ENCODE data around the gene HAGHL. TPM values are rescaled to one million over a fixed set of nuclear protein-coding genes. Genes with fewer than 3 reads are reported as not detected.
"Not testable (repeated sequence)": the region's sequence is repeated elsewhere in the genome, so short reads cannot be mapped to it uniquely, and the experiment has no call there.

Gene HAGHL
- total RNA-seq, 1 donor from 2014 or later, result 17.7 TPM

DNA sequence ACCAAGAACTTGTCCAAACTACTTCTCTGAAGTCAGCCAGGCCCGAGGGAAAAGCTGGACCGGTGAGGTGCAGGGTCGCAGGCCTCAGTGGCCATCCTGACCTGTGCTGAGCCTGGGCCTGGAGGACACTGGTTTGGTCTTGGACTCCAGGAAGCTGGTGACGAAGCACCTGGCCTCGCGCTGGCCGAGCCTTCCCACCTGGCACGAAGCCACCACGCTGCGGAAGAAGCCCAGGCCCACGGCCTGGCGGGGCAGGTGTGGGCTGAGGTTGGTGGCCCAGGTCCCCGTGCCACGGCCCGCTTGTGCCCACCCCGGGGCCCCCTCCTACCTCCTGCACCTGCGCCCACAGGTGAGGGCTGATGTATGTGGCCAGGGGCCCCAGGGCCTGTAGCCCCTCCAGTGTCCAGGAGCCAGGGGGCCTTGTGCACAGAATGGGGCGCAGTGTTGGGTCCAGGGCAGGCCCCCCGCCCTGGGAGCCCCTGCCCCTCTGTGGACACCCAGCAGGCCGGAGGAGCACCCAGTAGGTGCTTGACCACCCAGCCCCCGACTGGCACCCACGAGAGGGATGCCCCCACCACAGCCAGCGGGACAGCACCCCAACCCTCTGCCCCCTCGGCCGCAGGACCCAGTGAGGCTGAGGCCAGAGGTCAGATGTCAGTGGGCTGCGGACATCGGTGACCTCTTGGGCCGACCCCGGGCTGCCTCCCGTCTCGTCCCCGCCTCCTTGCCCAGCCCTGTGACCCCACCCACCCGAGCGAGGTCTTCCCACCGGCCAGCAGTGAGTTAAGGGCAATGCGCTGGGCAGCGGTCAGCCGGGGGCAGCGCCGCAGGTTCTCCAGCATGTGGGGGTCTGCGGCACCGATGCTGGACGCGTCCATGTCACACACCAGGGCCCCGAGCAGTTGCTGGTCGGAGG lies 47.4 kb downstream of the HAGHL start:
- Histone ChIP-seq H3K27me3 (ENCODE audit: control insufficient read depth, insufficient read depth, low read length) (no peaks in the 10 kb centered on the region), H3K36me3 (ENCODE audit: control insufficient read depth, insufficient read depth, low read length) (no peaks in the 10 kb centered on the region), H3K4me3 (ENCODE audit: low read depth, low read length) (no peak overlapping the region)
- DNase-seq (ENCODE audit: low read depth), result no peak
- TF ChIP-seq, protein P1, sequence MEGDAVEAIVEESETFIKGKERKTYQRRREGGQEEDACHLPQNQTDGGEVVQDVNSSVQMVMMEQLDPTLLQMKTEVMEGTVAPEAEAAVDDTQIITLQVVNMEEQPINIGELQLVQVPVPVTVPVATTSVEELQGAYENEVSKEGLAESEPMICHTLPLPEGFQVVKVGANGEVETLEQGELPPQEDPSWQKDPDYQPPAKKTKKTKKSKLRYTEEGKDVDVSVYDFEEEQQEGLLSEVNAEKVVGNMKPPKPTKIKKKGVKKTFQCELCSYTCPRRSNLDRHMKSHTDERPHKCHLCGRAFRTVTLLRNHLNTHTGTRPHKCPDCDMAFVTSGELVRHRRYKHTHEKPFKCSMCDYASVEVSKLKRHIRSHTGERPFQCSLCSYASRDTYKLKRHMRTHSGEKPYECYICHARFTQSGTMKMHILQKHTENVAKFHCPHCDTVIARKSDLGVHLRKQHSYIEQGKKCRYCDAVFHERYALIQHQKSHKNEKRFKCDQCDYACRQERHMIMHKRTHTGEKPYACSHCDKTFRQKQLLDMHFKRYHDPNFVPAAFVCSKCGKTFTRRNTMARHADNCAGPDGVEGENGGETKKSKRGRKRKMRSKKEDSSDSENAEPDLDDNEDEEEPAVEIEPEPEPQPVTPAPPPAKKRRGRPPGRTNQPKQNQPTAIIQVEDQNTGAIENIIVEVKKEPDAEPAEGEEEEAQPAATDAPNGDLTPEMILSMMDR (IDR thresholded peaks at IDR 0.05; ENCODE audit: insufficient read depth, low read length, poor library complexity, severe bottlenecking), result no peak

DNA sequence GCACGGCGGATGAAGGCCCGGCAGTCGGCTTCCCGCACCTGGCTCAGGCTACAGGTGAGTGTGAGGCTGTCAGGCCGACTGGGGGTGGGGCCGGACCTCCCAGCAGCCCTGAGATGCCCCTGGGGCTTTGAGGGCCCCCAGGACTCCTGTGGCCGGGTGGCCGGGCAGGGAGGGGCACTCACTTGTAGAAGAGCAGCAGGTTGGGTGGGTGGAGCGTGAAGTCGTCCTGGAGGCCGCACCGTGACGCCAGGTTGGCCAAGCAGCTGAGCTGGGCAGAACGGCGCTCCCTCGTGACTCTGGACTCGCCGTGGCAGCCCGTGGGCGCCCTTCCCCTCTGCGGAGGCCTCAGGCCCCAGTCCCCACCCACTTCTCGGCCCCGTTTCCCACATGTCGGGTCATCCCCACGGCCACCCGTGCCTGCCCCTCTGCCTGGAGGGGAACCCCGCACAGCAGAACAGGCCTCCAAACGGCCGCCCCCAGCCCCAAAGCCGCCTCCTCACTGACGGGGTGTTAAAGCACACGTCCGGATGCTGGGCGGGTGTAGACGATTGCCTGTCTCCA lies 48.4 kb downstream of the HAGHL start:
- Histone ChIP-seq H3K4me3 (ENCODE audit: low read depth, low read length) (no peak overlapping the region), H3K36me3 (ENCODE audit: control insufficient read depth, insufficient read depth, low read length) (no peaks in the 10 kb centered on the region), H3K27me3 (ENCODE audit: control insufficient read depth, insufficient read depth, low read length) (no peaks in the 10 kb centered on the region)
- TF ChIP-seq, protein P1 (IDR thresholded peaks at IDR 0.05; ENCODE audit: insufficient read depth, low read length, poor library complexity, severe bottlenecking), result no peak
- DNase-seq (ENCODE audit: low read depth), result no peak

DNA sequence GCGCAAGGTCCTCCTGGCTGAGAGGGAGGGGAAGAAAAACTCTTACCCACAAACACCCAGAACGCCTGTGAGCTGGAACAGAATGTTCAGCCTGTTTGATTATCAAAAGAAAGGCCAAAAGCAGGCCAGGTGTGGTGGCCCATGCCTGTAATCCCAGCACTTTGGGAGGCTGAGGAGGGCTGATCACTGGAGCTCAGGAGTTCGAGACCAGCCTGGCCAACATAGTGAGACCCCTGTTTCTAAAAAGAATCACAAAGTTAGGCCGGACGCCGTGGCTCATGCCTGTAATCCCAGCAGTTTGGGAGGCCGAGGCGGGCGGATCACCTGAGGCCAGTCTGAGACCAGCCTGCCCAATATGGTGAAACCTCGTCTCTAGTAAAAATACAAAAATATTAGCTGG lies 49.4 kb downstream of the HAGHL start:
- H3K4me3 ChIP-seq (ENCODE audit: low read depth, low read length), result not testable (repeated sequence)

DNA sequence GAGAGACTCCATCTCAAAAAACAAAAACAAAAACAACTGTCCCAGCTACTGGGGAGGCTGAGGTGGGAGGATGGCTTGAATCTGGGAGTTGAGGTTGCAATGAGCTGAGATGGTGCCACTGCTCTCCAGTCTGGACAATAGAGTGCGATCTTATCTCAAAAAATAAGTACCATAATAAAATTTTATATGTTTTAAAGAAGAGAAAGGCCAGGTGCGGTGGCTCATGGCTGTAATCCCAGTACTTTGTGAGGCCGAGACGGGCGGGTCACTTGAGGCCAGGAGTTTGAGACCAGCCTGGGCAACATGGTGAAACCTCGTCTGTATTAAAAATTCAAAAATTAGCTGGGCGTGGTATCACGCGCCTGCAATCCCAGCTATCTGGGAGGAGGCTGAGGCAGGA lies 49.9 kb downstream of the HAGHL start:
- Histone ChIP-seq H3K4me3 (ENCODE audit: low read depth, low read length) (no peak overlapping the region), H3K36me3 (ENCODE audit: control insufficient read depth, insufficient read depth, low read length) (no peaks in the 10 kb centered on the region), H3K27me3 (ENCODE audit: control insufficient read depth, insufficient read depth, low read length) (peaks cover 10% of the 10 kb centered on the region)
- TF ChIP-seq, protein P1 (IDR thresholded peaks at IDR 0.05; ENCODE audit: insufficient read depth, low read length, poor library complexity, severe bottlenecking), result no peak
- no peak for DNase-seq (ENCODE audit: low read depth)

More for the DNA sequence above, 49.4 kb downstream of the HAGHL start:
- not testable (repeated sequence) for H3K27me3 ChIP-seq (ENCODE audit: control insufficient read depth, insufficient read depth, low read length); H3K36me3 ChIP-seq (ENCODE audit: control insufficient read depth, insufficient read depth, low read length); DNase-seq (ENCODE audit: low read depth)

DNA sequence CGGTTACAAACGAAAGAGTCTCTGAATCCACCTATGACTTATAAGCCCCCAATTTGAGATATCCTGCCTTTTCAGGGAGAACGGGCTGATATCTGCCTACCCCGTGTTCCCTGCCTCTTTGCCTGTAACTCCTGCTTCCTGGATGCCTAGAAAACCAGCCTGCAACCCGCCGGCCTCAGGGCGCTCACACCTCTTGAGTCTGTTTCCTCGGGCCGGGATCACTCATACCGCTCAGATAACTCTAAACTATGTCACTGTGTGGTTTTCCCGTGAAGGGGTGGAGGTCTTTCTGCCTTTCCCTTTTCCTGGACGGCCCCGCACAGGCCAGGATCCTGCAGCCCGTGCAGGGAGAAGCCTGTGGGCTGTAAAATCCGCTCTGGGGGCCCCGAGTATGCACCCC lies 50.9 kb downstream of the HAGHL start:
- peaks cover 16% of the 10 kb centered on the region for H3K27me3 ChIP-seq (ENCODE audit: control insufficient read depth, insufficient read depth, low read length)
- no peak for DNase-seq (ENCODE audit: low read depth)
- H3K4me3 ChIP-seq (ENCODE audit: low read depth, low read length), result no peak overlapping the region
- TF ChIP-seq, protein P1 (IDR thresholded peaks at IDR 0.05; ENCODE audit: insufficient read depth, low read length, poor library complexity, severe bottlenecking), result no peak
- no peaks in the 10 kb centered on the region for H3K36me3 ChIP-seq (ENCODE audit: control insufficient read depth, insufficient read depth, low read length)

DNA sequence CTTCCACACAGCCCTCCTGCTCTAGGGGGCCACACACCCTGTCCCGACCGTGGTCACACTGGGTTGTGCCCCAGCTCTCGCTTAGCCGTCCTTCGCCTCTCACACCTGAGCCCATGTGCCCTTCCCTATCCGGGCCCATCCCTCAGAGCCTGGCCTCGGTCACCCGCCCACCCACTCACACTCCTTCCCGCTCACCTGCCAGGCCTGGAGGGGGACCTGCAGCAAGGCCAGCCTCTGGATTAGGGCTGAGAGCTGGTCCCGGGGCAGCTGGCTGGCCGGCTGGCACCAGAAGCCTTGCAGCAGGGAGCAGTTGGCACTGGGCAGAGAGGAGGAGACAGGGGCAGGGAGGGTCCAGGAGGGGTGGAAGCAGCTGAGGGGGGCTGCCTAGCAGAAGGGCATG lies 51.5 kb downstream of the HAGHL start:
- Histone ChIP-seq H3K4me3 (ENCODE audit: low read depth, low read length) (no peak overlapping the region), H3K27me3 (ENCODE audit: control insufficient read depth, insufficient read depth, low read length) (peaks cover 21% of the 10 kb centered on the region), H3K36me3 (ENCODE audit: control insufficient read depth, insufficient read depth, low read length) (no peaks in the 10 kb centered on the region)
- TF ChIP-seq, protein P1 (IDR thresholded peaks at IDR 0.05; ENCODE audit: insufficient read depth, low read length, poor library complexity, severe bottlenecking), result no peak
- no peak for DNase-seq (ENCODE audit: low read depth)
